Karpas-422 (cell line): ENCODE measurements around the gene USP11. TPM values are rescaled to one million over a fixed set of nuclear protein-coding genes. Genes with fewer than 3 reads are reported as not detected.
"Not testable (repeated sequence)": the region's sequence is repeated elsewhere in the genome, so short reads cannot be mapped to it uniquely, and the experiment has no call there.

Experiments used
- DNase-seq: peaks from one replicate; pipeline ENCODE4 v3.0.0-alpha.2; 2015
- H2AFZ ChIP-seq: fragments of 200-600 bp; sonication (generic); 2 replicates; pipeline ENCODE4 v1.6.1; 2014; ENCODE audit warnings: antibody characterized with exemption, low read length, mixed read lengths
- H3K27ac ChIP-seq: fragments of 200-600 bp; sonication (generic); 2 replicates; pipeline ENCODE4 v1.5.1; 2014; ENCODE audit warnings: mild to moderate bottlenecking, low read length, moderate library complexity
- H3K27me3 ChIP-seq: fragments of 200-600 bp; sonication (generic); 2 replicates; pipeline ENCODE4 v1.6.1; 2014; ENCODE audit warnings: low read length, mixed read lengths
- H3K36me3 ChIP-seq: fragments of 200-600 bp; sonication (generic); 2 replicates; pipeline ENCODE4 v1.6.1; 2014; ENCODE audit warnings: low read length, mixed read lengths; ENCODE audit not compliant: insufficient read depth
- H3K4me1 ChIP-seq: fragments of 200-600 bp; sonication (generic); 2 replicates; pipeline ENCODE4 v1.6.1; 2014; ENCODE audit warnings: mild to moderate bottlenecking, low read length, mixed read lengths
- H3K4me2 ChIP-seq: fragments of 200-600 bp; sonication (generic); 2 replicates; pipeline ENCODE4 v1.6.1; 2014; ENCODE audit warnings: low read length, low read depth, mild to moderate bottlenecking; ENCODE audit not compliant: poor library complexity, severe bottlenecking
- H3K4me3 ChIP-seq: fragments of 200-600 bp; sonication (generic); 2 replicates; pipeline ENCODE4 v1.5.1; 2014; ENCODE audit warnings: mild to moderate bottlenecking, antibody characterized with exemption, low read length, mixed read lengths
- H3K79me2 ChIP-seq: fragments of 200-600 bp; sonication (generic); 2 replicates; pipeline ENCODE4 v1.6.1; 2014; ENCODE audit warnings: mild to moderate bottlenecking, low read length, mixed read lengths
- H3K9ac ChIP-seq: fragments of 200-600 bp; sonication (generic); 2 replicates; pipeline ENCODE4 v1.6.0; 2014; ENCODE audit warnings: low read length
- H3K9me2 ChIP-seq: fragments of 200-600 bp; sonication (generic), shearing (Covaris generic); replicated peaks from 2 replicates; pipeline ENCODE4 v1.6.0; 2014; ENCODE audit warnings: mild to moderate bottlenecking, low read length, moderate library complexity; ENCODE audit not compliant: insufficient read depth
- H3K9me3 ChIP-seq: fragments of 300-700, 200-600 bp; sonication (generic); 2 replicates; pipeline ENCODE4 v1.6.1; 2014; ENCODE audit warnings: low read length, mixed read lengths
- H4K20me1 ChIP-seq: fragments of 200-600 bp; sonication (generic); 2 replicates; pipeline ENCODE4 v1.6.1; 2014; ENCODE audit warnings: mild to moderate bottlenecking, antibody characterized with exemption, low read length, low read depth; ENCODE audit not compliant: insufficient read depth
- total RNA-seq: library from RNA; depleted of rRNA; stranded (reverse); fragments of >200 nt; shearing (Covaris generic); gene quantifications from 2 replicates; pipeline ENCODE4 v1.2.3, GENCODE V29; 2014; ENCODE audit warnings: low replicate concordance

The USP11 gene
- total RNA-seq, 1 experiment from 2014 or later = 30.9 TPM

- H3K4me2 ChIP-seq = no peak overlapping the region
- no peak overlapping the region for H3K9ac ChIP-seq
- no peaks in the 10 kb centered on the region for H4K20me1 ChIP-seq
- H3K9me3 ChIP-seq = no peaks in the 10 kb centered on the region
- no peak for DNase-seq
- H2AFZ ChIP-seq = no peak overlapping the region
- H3K79me2 ChIP-seq = no peaks in the 10 kb centered on the region
- no peaks in the 10 kb centered on the region for H3K27me3 ChIP-seq
- H3K27ac ChIP-seq = no peak overlapping the region
- no peaks in the 10 kb centered on the region for H3K9me2 ChIP-seq
- H3K4me3 ChIP-seq = no peak overlapping the region
- no peaks in the 10 kb centered on the region for H3K36me3 ChIP-seq
- H3K4me1 ChIP-seq = no peaks in the 10 kb centered on the region
Observed at GRCh38 chrX:47250017-47250347, 17.2 kb downstream of the USP11 start.

DNA sequence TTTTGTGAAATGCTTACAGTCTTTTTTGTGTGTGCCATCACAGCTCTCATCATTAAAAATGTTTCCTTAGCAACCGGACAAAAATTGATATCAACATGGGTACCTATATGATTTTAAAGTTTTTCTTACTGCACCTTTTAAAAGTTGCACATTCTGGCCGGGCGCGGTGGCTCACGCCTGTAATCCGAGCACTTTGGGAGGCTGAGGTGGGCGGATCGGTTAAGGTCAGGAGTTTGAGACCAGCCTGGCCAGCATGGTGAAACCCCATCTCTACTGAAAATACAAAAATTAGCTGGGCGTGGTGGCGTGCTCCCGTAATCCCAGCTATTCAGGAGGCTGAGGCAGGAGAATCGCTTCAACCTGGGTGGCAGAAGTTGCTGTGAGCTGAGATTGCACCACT lies 24.8 kb downstream of the USP11 start:
- H3K27ac ChIP-seq, H3K36me3 ChIP-seq, H3K4me2 ChIP-seq, H3K27me3 ChIP-seq, H4K20me1 ChIP-seq, H3K4me3 ChIP-seq, H3K79me2 ChIP-seq, H3K9ac ChIP-seq, H3K9me3 ChIP-seq, H3K9me2 ChIP-seq, H3K4me1 ChIP-seq, DNase-seq, H2AFZ ChIP-seq: not testable (repeated sequence)

DNA sequence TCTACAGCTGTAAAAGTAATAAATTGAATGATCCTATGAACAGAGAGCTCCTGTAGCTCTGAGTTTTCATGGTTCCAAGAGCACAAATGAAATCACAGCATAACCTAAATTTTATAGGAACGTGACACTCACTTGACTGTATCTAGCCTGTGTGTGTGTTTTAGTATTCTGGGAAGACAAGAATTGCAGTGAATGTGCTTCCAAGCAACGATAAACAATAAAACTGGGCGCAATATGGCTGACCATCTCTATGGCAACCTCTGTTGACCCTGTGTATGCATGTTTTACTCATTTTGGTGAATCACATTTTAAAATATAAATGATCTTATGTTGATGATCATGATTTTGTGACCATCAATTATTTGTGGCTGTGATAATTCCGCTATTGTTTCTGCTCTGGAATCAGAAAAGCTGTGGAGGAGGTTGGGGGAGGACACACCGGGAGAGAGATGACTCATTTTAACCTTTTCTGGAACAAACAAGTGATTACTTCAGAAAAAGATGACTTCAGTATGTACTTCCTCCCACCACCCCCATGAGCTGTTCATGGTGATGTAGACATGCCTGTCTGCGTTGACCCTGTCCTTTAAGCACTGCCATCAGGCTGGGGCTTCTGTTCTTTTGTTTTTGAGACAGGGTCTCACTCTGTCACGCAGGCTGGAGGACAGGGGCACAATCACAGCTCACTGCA lies 31.8 kb downstream of the USP11 start:
- Histone ChIP-seq H3K27ac (no peak overlapping the region), H3K9me2 (no peaks in the 10 kb centered on the region), H3K79me2 (no peaks in the 10 kb centered on the region), H2AFZ (no peak overlapping the region), H3K27me3 (no peaks in the 10 kb centered on the region), H3K4me1 (no peaks in the 10 kb centered on the region), H3K9ac (no peak overlapping the region), H3K4me2 (no peak overlapping the region), H3K9me3 (no peaks in the 10 kb centered on the region), H4K20me1 (no peaks in the 10 kb centered on the region), H3K36me3 (no peaks in the 10 kb centered on the region), H3K4me3 (no peak overlapping the region)
- no peak for DNase-seq

DNA sequence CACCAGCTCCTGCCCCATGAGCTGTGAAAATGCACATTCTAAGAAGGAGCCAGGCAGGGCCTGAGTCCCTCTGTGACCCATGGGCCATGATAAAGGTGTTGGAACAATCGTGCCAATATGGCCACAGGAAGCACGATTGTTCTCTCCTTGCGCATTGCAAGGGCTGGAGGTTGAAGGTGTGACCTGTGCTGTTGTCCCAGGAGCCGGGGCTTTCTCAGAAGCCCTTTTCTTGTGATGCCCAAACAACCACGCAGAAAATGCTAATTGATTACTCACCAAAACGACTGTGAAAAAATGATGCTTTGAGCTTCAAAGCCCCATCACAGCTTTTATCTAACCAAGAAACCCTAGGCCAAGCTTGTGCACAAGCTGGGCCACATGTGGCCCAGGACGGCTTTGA lies 33.8 kb downstream of the USP11 start:
- Histone ChIP-seq H3K9me2 (no peaks in the 10 kb centered on the region), H3K79me2 (no peaks in the 10 kb centered on the region), H4K20me1 (no peaks in the 10 kb centered on the region), H3K4me3 (no peak overlapping the region), H3K4me1 (no peaks in the 10 kb centered on the region), H3K36me3 (no peaks in the 10 kb centered on the region), H3K27me3 (no peaks in the 10 kb centered on the region), H3K4me2 (no peak overlapping the region), H3K9ac (no peak overlapping the region), H3K9me3 (no peaks in the 10 kb centered on the region), H2AFZ (no peak overlapping the region), H3K27ac (no peak overlapping the region)
- no peak for DNase-seq

GRCh38 chrX:47272013-47272408 lies 39.2 kb downstream of the USP11 start:
- Histone ChIP-seq H3K27ac (no peak overlapping the region), H3K27me3 (no peaks in the 10 kb centered on the region), H3K9me3 (no peaks in the 10 kb centered on the region), H3K79me2 (no peaks in the 10 kb centered on the region), H3K9ac (no peak overlapping the region), H3K4me1 (no peaks in the 10 kb centered on the region), H2AFZ (no peak overlapping the region), H3K9me2 (no peaks in the 10 kb centered on the region), H3K36me3 (no peaks in the 10 kb centered on the region), H4K20me1 (no peaks in the 10 kb centered on the region), H3K4me2 (no peak overlapping the region), H3K4me3 (no peak overlapping the region)
- no peak for DNase-seq

- H3K9ac ChIP-seq = no peak overlapping the region
- H3K9me3 ChIP-seq = no peaks in the 10 kb centered on the region
- H3K4me2 ChIP-seq = no peak overlapping the region
- no peaks in the 10 kb centered on the region for H3K4me1 ChIP-seq
- H3K27me3 ChIP-seq = no peaks in the 10 kb centered on the region
- no peak overlapping the region for H3K27ac ChIP-seq
- H4K20me1 ChIP-seq = no peaks in the 10 kb centered on the region
- H2AFZ ChIP-seq = no peak overlapping the region
- no peak overlapping the region for H3K4me3 ChIP-seq
- no peaks in the 10 kb centered on the region for H3K79me2 ChIP-seq
- DNase-seq = no peak
- no peaks in the 10 kb centered on the region for H3K36me3 ChIP-seq
- H3K9me2 ChIP-seq = no peaks in the 10 kb centered on the region
Observed at GRCh38 chrX:47273011-47273730, 40.4 kb downstream of the USP11 start.

DNA sequence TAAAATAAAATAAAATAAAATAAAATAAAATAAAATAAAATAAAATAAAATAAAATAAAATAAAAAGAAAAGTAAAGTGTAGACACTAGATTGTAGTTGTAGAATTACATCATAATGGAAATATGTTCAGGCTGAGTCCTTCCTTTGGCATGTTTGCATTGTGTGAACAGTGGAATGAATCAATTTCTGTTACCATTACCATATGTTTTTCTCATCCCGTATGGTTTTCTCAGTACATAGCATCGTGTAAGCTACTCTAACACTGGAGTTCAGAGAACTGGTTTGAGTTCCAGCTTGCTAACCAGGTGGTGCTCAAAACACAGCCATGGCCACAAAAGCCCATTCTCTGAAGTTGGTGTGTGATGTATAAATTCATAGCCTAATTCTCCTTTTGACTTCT lies 45.9 kb downstream of the USP11 start:
- Histone ChIP-seq H3K36me3 (no peaks in the 10 kb centered on the region), H3K27ac (no peak overlapping the region), H3K4me3 (no peak overlapping the region), H3K9me2 (no peaks in the 10 kb centered on the region), H3K4me1 (no peaks in the 10 kb centered on the region), H2AFZ (no peak overlapping the region), H3K9ac (no peak overlapping the region), H4K20me1 (no peaks in the 10 kb centered on the region), H3K79me2 (no peaks in the 10 kb centered on the region), H3K4me2 (no peak overlapping the region), H3K9me3 (no peaks in the 10 kb centered on the region), H3K27me3 (no peaks in the 10 kb centered on the region)
- DNase-seq = no peak

DNA sequence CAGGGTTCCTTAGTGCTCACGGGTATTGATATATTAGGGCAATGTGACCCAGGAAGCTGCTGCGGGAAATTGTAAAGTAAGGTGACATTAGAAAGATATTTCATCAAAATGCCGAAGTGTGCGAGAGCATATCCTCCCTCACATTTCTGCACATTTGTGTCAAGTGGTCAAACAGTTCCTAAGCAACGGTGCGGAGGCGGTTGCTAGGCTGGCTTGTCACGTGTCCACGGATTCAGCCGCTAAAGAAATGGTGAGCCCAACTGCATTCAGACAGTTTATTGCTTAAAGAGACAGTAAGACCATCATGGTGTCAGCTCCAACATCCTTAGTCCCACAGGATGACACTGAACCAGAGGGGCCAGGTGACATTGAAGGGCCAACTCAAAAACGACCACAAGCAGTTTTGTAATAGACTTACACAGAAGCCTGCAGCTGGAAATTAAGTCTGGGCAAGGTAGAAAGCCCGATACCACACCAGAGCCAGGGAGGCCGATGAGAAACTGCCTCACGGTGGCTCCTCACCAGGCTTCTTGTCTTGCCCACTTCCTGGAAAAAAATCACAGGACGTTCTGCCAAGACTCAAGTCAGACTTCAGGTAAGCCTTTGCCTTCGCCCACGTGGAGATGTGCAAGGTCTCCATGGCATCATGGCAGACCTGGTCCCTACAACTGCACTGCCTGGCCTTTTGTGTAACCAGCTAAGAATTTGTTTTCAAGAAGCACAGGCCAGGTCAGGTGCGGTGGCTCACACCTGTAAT lies 50.4 kb downstream of the USP11 start:
- H3K4me2 ChIP-seq = no peak overlapping the region
- H3K36me3 ChIP-seq = no peaks in the 10 kb centered on the region
- DNase-seq = no peak
- H3K4me3 ChIP-seq = no peak overlapping the region
- H3K9me2 ChIP-seq = no peaks in the 10 kb centered on the region
- no peak overlapping the region for H3K27ac ChIP-seq
- no peak overlapping the region for H3K9ac ChIP-seq
- no peaks in the 10 kb centered on the region for H3K9me3 ChIP-seq
- no peaks in the 10 kb centered on the region for H4K20me1 ChIP-seq
- H3K79me2 ChIP-seq = no peaks in the 10 kb centered on the region
- H3K27me3 ChIP-seq = no peaks in the 10 kb centered on the region
- no peak overlapping the region for H2AFZ ChIP-seq
- no peaks in the 10 kb centered on the region for H3K4me1 ChIP-seq
